Natural killer cell (primary cell): Measurements from ENCODE around the gene NAIF1. TPM values are rescaled to one million over a fixed set of nuclear protein-coding genes. Genes with fewer than 3 reads are reported as not detected.
A peak's percentile ranks its signal among the peaks of the same experiment; 100 is the strongest.

Source experiments
- ATAC-seq, 3 donors: fragments of 150-1000 bp in 2 of 3; fragments of 200-7000 bp in 1 of 3; cut with Tn5 transposase; 1 replicate in 1 of 3; 2 replicates in 2 of 3; pipeline ENCODE4 v1.10.0; 2021; ENCODE audit warnings: mild to moderate bottlenecking in 2 of 3, moderate library complexity in 2 of 3
- DNase-seq, 2 donors: peaks; one replicate each; pipeline versions ENCODE4 v3.0.0 to v3.0.0-alpha.2; 2013 to 2021; ENCODE audit warnings: mixed read lengths in 1 of 2
- H3K27ac ChIP-seq: one replicate; pipeline ENCODE4 v1.5.1; 2013; ENCODE audit warnings: mild to moderate bottlenecking, low read length
- H3K27me3 ChIP-seq: one replicate; pipeline ENCODE4 v1.6.1; 2013; ENCODE audit warnings: low read length; ENCODE audit not compliant: control insufficient read depth, insufficient read depth
- H3K36me3 ChIP-seq: one replicate; pipeline ENCODE4 v1.6.1; 2013; ENCODE audit warnings: low read length; ENCODE audit not compliant: control insufficient read depth, insufficient read depth
- H3K4me1 ChIP-seq: one replicate; pipeline ENCODE4 v1.6.1; 2013; ENCODE audit warnings: low read length; ENCODE audit not compliant: control insufficient read depth, insufficient read depth
- H3K4me3 ChIP-seq: one replicate; pipeline ENCODE4 v1.5.1; 2013; ENCODE audit warnings: low read length
- H3K9me3 ChIP-seq: one replicate; pipeline ENCODE4 v1.6.1; 2013; ENCODE audit warnings: low read length; ENCODE audit not compliant: control insufficient read depth, insufficient read depth
- H3K27ac Mint-ChIP-seq, 2 donors: one replicate each; pipeline ENCODE4 v1.8.0; 2022; ENCODE audit warnings: mild to moderate bottlenecking in 2 of 2, mixed read lengths in 2 of 2, moderate library complexity in 1 of 2
- H3K27me3 Mint-ChIP-seq, 2 donors: one replicate each; pipeline ENCODE4 v1.8.0; 2022; ENCODE audit warnings: low read depth in 2 of 2, mixed read lengths in 2 of 2
- H3K36me3 Mint-ChIP-seq: one replicate; pipeline ENCODE4 v1.8.0; 2022; ENCODE audit warnings: mixed read lengths
- H3K4me1 Mint-ChIP-seq, 2 donors: one replicate each; pipeline ENCODE4 v1.8.0; 2022; ENCODE audit warnings: mixed read lengths in 2 of 2
- H3K4me3 Mint-ChIP-seq: one replicate; pipeline ENCODE4 v1.8.0; 2022; ENCODE audit warnings: mild to moderate bottlenecking, moderate library complexity, mixed read lengths
- H3K9me3 Mint-ChIP-seq, 2 donors: one replicate each; pipeline ENCODE4 v1.8.0; 2022; ENCODE audit warnings: mixed read lengths in 2 of 2
- CTCF ChIP-seq: fragments of 200-600 bp; IDR thresholded peaks from one replicate; pipeline ENCODE4 v1.8.0; 2022; ENCODE audit warnings: antibody characterized with exemption
- WGBS: methylation state at CpG from one replicate; pipeline ENCODE4 v1.1.7; 2013; ENCODE audit warnings: missing lambda C conversion rate; ENCODE audit not compliant: insufficient coverage; 5-methylcytosine and 5-hydroxymethylcytosine counted together
- intact Hi-C: fragments of 100-400 bp; cut with micrococcal nuclease; formaldehyde crosslinking; loops from one replicate; pipeline ENCODE4 v1.14.2; 2022
- total RNA-seq, 4 donors: library from RNA; stranded (reverse); fragments of 120-200 nt in 1 of 4; gene quantifications; one replicate each; pipeline versions ENCODE4 v1.2.3 to v1.2.4, GENCODE V29; 2013 to 2022

Gene NAIF1
- total RNA-seq, 3 donors from 2014 or later (not counting 1 experiment from before 2014, with no cell fraction given): 11.9 to 12.6 (median 12.1) TPM

- Mint-ChIP-seq H3K4me3 (no peak overlapping the region), H3K27me3 (no peaks in the 10 kb centered on the region), H3K27ac (peak overlapping the region; percentile 26 to 33), H3K36me3 (no peaks in the 10 kb centered on the region), H3K4me1 (peaks cover 16 to 27% of the 10 kb centered on the region in 2 donors), H3K9me3 (no peaks in the 10 kb centered on the region)
- TF ChIP-seq CTCF: no peak
- Histone ChIP-seq H3K9me3 (no peaks in the 10 kb centered on the region), H3K36me3 (no peaks in the 10 kb centered on the region), H3K4me3 (no peak overlapping the region), H3K4me1 (peaks cover 36% of the 10 kb centered on the region), H3K27ac (no peak overlapping the region), H3K27me3 (no peaks in the 10 kb centered on the region)
- intact Hi-C loops: no loop called here
- ATAC-seq (no peak), DNase-seq (peak in 1 of 2 donors; percentile 29)
- WGBS: 94% methylated on average over 4 of the region's 4 CpGs
Measured at GRCh38 chr9:128020692-128021091, 46.4 kb downstream of the NAIF1 start.

GRCh38 chr9:128015696-128016095 is 51.4 kb downstream of the NAIF1 start:
- no peaks in the 10 kb centered on the region for H3K9me3 Mint-ChIP-seq
- peaks cover 0 to 6% of the 10 kb centered on the region in 2 donors for H3K4me1 Mint-ChIP-seq
- H3K9me3 ChIP-seq: no peaks in the 10 kb centered on the region
- DNase-seq (no peak), ATAC-seq (no peak)
- intact Hi-C loops: no loop called here
- no peak overlapping the region for H3K4me3 ChIP-seq
- H3K4me3 Mint-ChIP-seq: no peak overlapping the region
- 97% methylated on average over 5 of the region's 5 CpGs for WGBS
- H3K36me3 Mint-ChIP-seq: no peaks in the 10 kb centered on the region
- H3K4me1 ChIP-seq: peaks cover 6% of the 10 kb centered on the region
- H3K27ac Mint-ChIP-seq: no peak overlapping the region
- H3K27me3 ChIP-seq: no peaks in the 10 kb centered on the region
- no peaks in the 10 kb centered on the region for H3K27me3 Mint-ChIP-seq
- H3K36me3 ChIP-seq: no peaks in the 10 kb centered on the region
- no peak for TF ChIP-seq CTCF
- no peak overlapping the region for H3K27ac ChIP-seq

Other genes starting within 250 kb of the NAIF1 start
- gene ENG, start 212.7 kb downstream of the NAIF1 start, total RNA-seq: 10 to 100 TPM in 2 of 3 donors, 1 to 10 TPM in 1; 8.5 to 13.6 (median 12.3) TPM
- gene AK1, start 189.6 kb downstream of the NAIF1 start, total RNA-seq: 10 to 100 TPM; 47.3 to 76.3 (median 54.2) TPM
- gene ST6GALNAC6, start 167.7 kb downstream of the NAIF1 start, total RNA-seq: 100 to 1,000 TPM; 120 to 148 (median 127) TPM
- gene ST6GALNAC4, start 150.3 kb downstream of the NAIF1 start, total RNA-seq: 10 to 100 TPM; 18.8 to 33.0 (median 20.4) TPM
- 1 to 10 TPM in 1 of 3 donors, under 1 TPM in 2; 0.52 to 1.4 (median 0.97) TPM for gene PIP5KL1, start 136.5 kb downstream of the NAIF1 start, total RNA-seq
- 10 to 100 TPM; 22.9 to 31.4 (median 24.1) TPM for gene DPM2, start 129.5 kb downstream of the NAIF1 start, total RNA-seq
- gene EEIG1, start 86.3 kb downstream of the NAIF1 start, total RNA-seq: 10 to 100 TPM; 10.3 to 36.0 (median 28.2) TPM
- gene SLC25A25, start 912 bp upstream of the NAIF1 start, total RNA-seq: 10 to 100 TPM; 16.8 to 19.1 (median 18.9) TPM
- gene PTGES2, start 60.4 kb upstream of the NAIF1 start, total RNA-seq: 10 to 100 TPM; 43.4 to 57.0 (median 53.3) TPM
- under 1 TPM in 2 of 3 donors, not detected in 1; 0.82 to 0.99 TPM for gene LCN2, start 82.1 kb upstream of the NAIF1 start, total RNA-seq
- gene BBLN, start 92.9 kb upstream of the NAIF1 start, total RNA-seq: 10 to 100 TPM; 61.8 to 74.0 (median 69.3) TPM
- gene CIZ1, start 124.3 kb upstream of the NAIF1 start, total RNA-seq: 100 to 1,000 TPM; 152 to 165 (median 159) TPM
- 1 to 10 TPM; 1.4 to 8.1 (median 2.6) TPM for gene DNM1, start 136.1 kb upstream of the NAIF1 start, total RNA-seq
- 100 to 1,000 TPM in 1 of 3 donors, 10 to 100 TPM in 2; 78.0 to 101 (median 90.9) TPM for gene GOLGA2, start 208.7 kb upstream of the NAIF1 start, total RNA-seq
- 1 to 10 TPM; 6.3 to 9.3 (median 8.4) TPM for gene SWI5, start 209.0 kb upstream of the NAIF1 start, total RNA-seq